ENCODE results near the gene MAPKBP1.
"Not testable (repeated sequence)": the region's sequence is repeated elsewhere in the genome, so short reads cannot be mapped to it uniquely, and the experiment has no call there.

DNA sequence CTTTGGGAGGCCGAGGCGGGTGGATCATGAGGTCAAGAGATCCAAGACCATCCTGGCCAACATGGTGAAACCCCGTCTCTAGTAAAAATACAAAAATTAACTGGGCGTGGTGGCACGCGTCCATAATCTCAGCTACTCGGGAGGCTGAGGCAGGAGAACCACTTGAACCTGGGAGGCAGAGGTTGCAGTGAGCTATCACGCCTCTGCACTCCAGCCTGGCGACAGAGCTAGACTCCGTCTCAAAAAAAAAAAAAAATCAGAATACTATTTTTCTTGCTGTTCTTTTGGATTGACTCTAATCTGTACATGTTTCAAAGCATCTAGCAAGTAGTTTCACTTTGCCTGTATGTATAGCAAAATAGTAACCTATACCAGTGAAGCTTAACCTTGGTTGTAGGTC is 38.8 kb upstream of the MAPKBP1 start:
- TF ChIP-seq, protein P1, sequence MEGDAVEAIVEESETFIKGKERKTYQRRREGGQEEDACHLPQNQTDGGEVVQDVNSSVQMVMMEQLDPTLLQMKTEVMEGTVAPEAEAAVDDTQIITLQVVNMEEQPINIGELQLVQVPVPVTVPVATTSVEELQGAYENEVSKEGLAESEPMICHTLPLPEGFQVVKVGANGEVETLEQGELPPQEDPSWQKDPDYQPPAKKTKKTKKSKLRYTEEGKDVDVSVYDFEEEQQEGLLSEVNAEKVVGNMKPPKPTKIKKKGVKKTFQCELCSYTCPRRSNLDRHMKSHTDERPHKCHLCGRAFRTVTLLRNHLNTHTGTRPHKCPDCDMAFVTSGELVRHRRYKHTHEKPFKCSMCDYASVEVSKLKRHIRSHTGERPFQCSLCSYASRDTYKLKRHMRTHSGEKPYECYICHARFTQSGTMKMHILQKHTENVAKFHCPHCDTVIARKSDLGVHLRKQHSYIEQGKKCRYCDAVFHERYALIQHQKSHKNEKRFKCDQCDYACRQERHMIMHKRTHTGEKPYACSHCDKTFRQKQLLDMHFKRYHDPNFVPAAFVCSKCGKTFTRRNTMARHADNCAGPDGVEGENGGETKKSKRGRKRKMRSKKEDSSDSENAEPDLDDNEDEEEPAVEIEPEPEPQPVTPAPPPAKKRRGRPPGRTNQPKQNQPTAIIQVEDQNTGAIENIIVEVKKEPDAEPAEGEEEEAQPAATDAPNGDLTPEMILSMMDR (IDR thresholded peaks at IDR 0.05; ENCODE audit: poor library complexity, severe bottlenecking) = not testable (repeated sequence)
- TF ChIP-seq EZH2 (IDR thresholded peaks at IDR 0.05; ENCODE audit: borderline replicate concordance, insufficient read depth, low read length, poor library complexity, severe bottlenecking); POLR2AphosphoS5 (IDR thresholded peaks at IDR 0.05); TAF1 (IDR thresholded peaks at IDR 0.05; ENCODE audit: low read depth); MXI1 (conservative IDR thresholded peaks at IDR 0.05; ENCODE audit: poor library complexity, severe bottlenecking); EP300 (conservative IDR thresholded peaks at IDR 0.05; ENCODE audit: poor library complexity, severe bottlenecking); SMC3 (conservative IDR thresholded peaks at IDR 0.05; ENCODE audit: poor library complexity); RAD21 (conservative IDR thresholded peaks at IDR 0.05): not testable (repeated sequence)
- TF ChIP-seq, protein P2, sequence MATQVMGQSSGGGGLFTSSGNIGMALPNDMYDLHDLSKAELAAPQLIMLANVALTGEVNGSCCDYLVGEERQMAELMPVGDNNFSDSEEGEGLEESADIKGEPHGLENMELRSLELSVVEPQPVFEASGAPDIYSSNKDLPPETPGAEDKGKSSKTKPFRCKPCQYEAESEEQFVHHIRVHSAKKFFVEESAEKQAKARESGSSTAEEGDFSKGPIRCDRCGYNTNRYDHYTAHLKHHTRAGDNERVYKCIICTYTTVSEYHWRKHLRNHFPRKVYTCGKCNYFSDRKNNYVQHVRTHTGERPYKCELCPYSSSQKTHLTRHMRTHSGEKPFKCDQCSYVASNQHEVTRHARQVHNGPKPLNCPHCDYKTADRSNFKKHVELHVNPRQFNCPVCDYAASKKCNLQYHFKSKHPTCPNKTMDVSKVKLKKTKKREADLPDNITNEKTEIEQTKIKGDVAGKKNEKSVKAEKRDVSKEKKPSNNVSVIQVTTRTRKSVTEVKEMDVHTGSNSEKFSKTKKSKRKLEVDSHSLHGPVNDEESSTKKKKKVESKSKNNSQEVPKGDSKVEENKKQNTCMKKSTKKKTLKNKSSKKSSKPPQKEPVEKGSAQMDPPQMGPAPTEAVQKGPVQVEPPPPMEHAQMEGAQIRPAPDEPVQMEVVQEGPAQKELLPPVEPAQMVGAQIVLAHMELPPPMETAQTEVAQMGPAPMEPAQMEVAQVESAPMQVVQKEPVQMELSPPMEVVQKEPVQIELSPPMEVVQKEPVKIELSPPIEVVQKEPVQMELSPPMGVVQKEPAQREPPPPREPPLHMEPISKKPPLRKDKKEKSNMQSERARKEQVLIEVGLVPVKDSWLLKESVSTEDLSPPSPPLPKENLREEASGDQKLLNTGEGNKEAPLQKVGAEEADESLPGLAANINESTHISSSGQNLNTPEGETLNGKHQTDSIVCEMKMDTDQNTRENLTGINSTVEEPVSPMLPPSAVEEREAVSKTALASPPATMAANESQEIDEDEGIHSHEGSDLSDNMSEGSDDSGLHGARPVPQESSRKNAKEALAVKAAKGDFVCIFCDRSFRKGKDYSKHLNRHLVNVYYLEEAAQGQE (IDR thresholded peaks at IDR 0.05; ENCODE audit: borderline replicate concordance) = not testable (repeated sequence)

All from neural cell (in vitro differentiated cells).